Astrocyte of the cerebellum (primary cell): ENCODE measurements around the gene LOX.

Source experiments
- DNase-seq: peaks from one replicate; pipeline ENCODE4 v3.0.0-alpha.2; 2011; ENCODE audit warnings: low read depth
- H3K4me3 ChIP-seq: 2 replicates; pipeline ENCODE4 v1.5.1; 2011; ENCODE audit warnings: mild to moderate bottlenecking, low read depth, low read length, moderate library complexity
- CTCF ChIP-seq: IDR thresholded peaks from 2 replicates; pipeline ENCODE4 v1.5.1; 2012; ENCODE audit warnings: low read length, low read depth, moderate library complexity, mild to moderate bottlenecking; ENCODE audit errors: missing control alignments
- in situ Hi-C: cut with HindIII; loops from 2 replicates; pipeline ENCODE4 v1.10.0; 2017; ENCODE audit warnings: low sequenced_read_pairs

LOX gene

GRCh38 chr5:122120957-122121356 is 42.9 kb upstream of the LOX start:
- DNase-seq, result no peak
- no peak for TF ChIP-seq CTCF
- no peak overlapping the region for H3K4me3 ChIP-seq
- in situ Hi-C loops, result no loop called here

GRCh38 chr5:122120493-122120892 is 42.4 kb upstream of the LOX start:
- in situ Hi-C loops, result no loop called here
- DNase-seq, result no peak
- TF ChIP-seq CTCF, result no peak
- H3K4me3 ChIP-seq, result no peak overlapping the region

GRCh38 chr5:122119205-122119604 is 41.1 kb upstream of the LOX start:
- no peak for TF ChIP-seq CTCF
- no peak overlapping the region for H3K4me3 ChIP-seq
- DNase-seq, result no peak
- in situ Hi-C loops, result no loop called here

GRCh38 chr5:122118356-122118948 is 40.4 kb upstream of the LOX start:
- in situ Hi-C loops, result no loop called here
- no peak overlapping the region for H3K4me3 ChIP-seq
- TF ChIP-seq CTCF, result no peak
- DNase-seq, result no peak

GRCh38 chr5:122114501-122114900 is 36.4 kb upstream of the LOX start:
- in situ Hi-C loops, result no loop called here
- no peak for TF ChIP-seq CTCF
- H3K4me3 ChIP-seq, result no peak overlapping the region
- DNase-seq, result no peak

- no peak overlapping the region for H3K4me3 ChIP-seq
- TF ChIP-seq CTCF, result no peak
- no peak for DNase-seq
- in situ Hi-C loops, result no loop called here
Observed at GRCh38 chr5:122112733-122113558, 34.9 kb upstream of the LOX start.
